Activated CD8-positive, alpha-beta memory T cell treated with anti-CD3 and anti-CD28 coated beads for 1 hour (primary cell): ENCODE results near the gene RYR3.

ENCODE experiments used
- DNase-seq, 2 donors: peaks; one replicate each; pipeline ENCODE4 v3.0.0-alpha.2; 2020; ENCODE audit warnings: low read depth in 1 of 2; ENCODE audit errors: extremely low read depth in 1 of 2

The RYR3 gene

DNA sequence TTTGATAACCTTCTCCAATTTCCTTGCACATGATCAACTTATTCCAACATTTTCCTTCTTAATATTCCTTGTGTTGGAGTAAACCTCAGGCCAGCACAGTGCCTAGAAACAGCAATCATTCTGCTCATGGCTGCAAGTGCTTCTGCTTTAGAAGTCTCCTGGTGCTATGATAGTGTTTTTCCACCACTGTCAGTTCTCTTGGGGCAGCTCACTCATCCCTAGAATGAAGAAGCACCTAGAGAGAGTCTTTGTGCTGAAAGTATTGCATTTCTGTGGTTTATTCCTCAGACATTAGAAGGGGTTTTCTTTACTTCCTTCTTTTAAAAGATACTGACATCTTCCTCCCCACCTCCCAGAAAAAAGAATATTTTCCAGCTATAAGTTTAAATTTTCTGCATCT lies 183.5 kb downstream of the RYR3 start:
- DNase-seq: no peak

GRCh38 chr15:33500432-33501195 lies 189.8 kb downstream of the RYR3 start:
- no peak for DNase-seq

- no peak for DNase-seq
Measured at GRCh38 chr15:33503681-33504080, 192.9 kb downstream of the RYR3 start.

- DNase-seq: no peak
Measured at GRCh38 chr15:33506781-33507296, 196.1 kb downstream of the RYR3 start.

DNA sequence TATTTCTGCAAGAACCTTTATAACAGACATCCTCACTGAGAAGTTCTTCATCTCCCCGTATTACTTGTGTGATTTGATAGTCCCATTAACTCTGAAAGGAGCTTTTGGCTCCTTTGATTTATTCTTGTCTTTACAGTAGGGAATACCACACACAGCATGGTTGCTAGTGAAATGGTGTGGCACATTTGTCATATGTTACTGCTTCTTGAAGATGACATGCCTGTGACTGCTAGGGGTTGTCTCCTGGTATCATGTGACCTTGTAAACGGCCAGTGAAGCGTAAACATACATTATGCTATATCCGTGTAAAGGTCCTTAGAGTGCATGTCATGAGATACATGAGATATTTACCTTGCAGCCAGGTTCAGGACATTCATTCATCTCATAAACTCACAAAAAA lies 197.9 kb downstream of the RYR3 start:
- DNase-seq: no peak

DNA sequence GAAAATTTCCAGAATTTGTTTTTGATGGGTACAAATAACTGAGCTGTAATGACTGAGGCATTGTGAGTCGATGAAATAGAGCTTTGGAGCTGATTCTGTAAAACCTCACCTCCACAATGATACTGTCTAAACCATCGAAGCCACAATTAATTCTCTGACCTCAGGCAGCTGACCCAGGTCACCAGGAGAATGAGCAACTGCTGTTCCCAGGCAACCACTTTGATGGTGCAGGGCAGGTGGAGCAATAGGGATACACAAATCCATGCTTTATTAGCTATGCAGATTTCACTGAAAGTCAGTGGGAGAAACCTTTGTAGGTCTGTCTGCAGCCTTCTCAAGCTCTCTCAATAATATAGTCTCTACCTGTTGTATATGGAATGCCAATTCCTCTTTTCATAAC lies 204.4 kb downstream of the RYR3 start:
- no peak for DNase-seq

DNA sequence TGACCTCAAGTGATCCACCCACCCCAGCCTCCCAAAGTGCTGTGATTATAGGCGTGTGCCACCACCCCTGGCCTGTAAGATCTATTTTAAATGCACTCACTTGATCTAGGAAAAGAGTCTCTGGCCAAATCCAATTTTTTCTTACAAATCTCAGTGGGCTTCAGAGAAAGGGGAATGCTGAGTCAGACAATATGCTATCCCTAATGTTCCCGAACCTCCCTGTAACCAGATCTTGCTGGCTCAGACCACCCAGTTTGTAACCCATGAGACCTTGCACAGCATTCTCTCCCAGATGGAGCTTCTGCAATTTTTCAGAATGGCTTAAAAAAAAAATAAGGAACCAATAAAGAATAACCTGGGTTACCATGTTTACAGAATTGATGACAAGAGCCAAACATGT lies 205.8 kb downstream of the RYR3 start:
- DNase-seq: no peak

DNA sequence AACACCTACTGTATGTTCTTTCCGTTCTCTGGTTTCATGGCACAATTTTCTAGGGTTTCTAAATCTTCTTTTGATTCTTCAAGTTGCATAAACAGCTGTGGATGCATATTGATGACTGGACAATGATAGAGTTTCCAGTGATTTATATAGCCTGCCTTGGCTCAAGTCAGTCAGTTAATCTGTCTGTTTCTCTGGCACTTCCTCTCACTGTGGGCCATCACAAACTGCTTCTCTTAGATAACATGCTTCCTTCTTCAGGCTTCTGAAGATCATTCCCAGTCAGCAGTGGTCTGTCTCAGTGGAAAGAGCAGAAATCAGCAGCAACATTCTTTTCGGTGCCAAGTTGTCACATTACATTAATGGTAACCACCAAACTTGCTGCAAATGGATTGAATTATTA lies 207.2 kb downstream of the RYR3 start:
- DNase-seq: no peak

DNA sequence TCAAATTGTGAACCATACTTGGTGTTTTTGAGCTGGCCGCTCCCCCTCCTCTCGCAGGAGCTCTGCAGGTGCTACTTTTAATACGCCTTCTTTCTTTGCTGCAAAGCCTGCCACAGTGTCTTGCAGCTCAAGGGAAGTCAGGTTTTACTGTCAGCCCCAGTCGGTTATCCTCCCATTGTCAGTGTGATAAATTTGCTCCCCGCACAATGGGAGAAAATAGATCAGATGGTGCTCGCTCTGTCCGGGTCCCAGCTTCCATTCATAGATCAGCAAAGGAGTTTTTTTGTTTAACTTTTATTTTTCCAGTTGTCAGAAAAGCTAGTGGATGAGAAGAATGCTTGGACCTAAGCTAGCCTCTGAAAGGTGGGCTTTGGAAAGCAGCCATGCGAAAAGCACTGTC lies 207.7 kb downstream of the RYR3 start:
- no peak for DNase-seq

DNA sequence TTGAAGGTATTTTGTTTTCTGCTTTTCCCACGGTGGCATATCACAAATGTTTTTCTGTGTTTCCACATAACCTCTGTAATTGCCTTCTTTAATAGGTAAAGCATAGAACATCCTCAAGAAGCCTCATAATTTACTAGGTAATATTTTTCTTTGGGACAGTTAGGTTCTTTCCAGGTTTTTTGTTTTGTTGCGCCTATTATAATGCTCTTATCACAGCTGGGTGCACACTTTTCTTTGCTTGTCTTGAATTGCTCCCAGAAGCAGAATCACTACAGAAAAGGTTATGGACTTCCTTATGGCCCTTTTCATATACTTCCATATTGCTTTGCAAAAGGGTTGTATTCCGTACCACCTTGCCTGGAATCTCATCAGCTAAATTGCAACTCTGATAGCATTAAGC lies 213.5 kb downstream of the RYR3 start:
- no peak for DNase-seq

DNA sequence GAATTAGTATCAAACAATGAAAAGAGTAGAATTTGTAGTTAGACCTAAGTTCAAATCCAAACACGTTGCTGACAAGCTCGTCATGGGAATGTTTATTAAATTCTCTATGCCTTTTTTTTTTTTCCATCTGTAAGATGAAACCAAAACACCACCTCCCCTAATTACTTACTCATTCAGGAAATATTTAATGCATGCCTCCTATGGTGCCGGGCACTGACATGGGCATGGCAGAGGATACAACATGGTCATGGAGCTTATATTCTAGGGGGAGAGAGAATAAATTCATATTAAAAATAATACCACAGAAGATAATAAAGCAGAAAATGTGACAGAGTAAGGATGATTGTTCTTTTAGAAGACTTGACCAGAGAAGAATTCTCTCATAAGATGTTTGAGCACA lies 215.8 kb downstream of the RYR3 start:
- no peak for DNase-seq

- DNase-seq: no peak
Measured at GRCh38 chr15:33533197-33533596, 222.4 kb downstream of the RYR3 start.

GRCh38 chr15:33534642-33535041 lies 223.9 kb downstream of the RYR3 start:
- DNase-seq: no peak

GRCh38 chr15:33535135-33535534 lies 224.4 kb downstream of the RYR3 start:
- DNase-seq: no peak

DNA sequence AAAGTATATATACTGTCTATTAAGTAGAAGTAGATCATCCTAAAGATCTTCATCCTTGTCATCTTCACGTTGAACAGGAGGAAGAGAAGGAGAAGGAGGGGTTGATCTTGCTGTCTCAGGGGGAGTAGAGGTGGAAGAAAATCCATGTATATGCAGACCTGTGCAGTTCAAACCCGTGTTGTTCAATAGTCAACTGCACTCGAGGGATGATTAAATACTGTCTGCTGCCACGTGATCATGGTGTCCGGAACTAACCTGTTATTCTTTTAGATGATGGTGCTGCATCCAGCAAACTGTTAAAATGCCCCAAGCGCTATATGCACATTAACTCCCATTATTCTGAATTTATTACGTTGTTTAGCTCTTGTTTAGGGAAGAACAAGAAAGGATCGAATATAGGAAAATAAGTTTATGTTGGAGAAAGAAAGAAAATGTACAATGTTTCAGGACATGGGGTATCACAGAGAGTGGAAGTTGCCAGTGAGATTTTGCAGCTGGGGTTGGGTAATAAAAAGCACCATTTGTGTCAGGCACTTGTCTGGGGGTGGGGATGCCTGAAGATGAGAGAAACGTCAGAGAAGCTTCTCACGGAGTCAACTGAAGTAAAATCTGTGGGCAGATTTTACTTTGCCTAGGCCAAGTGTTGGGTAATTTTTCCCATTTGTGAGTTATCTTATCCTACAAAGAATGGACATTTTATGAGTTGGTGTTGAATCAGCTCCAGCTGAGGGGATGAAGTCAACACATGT lies 229.2 kb downstream of the RYR3 start:
- no peak for DNase-seq

DNA sequence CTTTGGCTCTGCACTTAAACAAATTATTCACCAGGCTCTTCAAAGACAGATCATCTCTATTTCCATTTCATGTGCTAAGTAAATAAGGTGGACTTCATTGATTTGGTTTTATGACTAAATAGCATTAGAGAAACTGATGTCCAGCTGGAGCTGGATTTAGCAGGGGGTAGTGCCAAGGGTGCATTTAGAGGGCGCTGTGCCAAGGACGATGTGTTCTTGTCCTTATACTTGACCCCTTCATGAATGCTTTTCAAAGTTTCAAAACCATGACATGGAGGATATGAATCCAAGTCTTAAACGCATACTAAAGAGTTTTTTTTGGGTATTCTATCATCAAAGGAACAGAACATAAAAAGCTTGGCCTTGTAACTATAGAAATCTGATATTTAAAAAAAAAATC lies 233.2 kb downstream of the RYR3 start:
- no peak for DNase-seq

DNA sequence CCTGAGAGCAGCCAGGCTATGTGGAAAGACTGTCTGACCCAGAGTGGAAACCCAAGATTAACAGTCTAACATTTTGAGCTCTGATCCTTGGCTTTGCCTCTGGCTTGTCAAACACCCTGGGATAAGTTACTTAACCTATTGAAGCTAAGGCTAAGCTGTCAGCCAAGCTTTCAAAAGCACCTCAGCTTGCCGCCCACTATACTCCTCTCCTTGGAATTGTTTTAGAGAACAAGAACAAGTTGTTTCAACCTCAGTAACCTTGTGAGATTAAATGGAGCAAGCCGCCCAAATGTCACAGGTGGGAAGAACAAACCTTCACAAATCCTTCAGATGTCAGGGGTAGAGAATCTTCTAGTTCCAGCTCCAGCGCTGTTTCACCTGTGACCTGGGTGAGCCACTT lies 235.1 kb downstream of the RYR3 start:
- DNase-seq: no peak

DNA sequence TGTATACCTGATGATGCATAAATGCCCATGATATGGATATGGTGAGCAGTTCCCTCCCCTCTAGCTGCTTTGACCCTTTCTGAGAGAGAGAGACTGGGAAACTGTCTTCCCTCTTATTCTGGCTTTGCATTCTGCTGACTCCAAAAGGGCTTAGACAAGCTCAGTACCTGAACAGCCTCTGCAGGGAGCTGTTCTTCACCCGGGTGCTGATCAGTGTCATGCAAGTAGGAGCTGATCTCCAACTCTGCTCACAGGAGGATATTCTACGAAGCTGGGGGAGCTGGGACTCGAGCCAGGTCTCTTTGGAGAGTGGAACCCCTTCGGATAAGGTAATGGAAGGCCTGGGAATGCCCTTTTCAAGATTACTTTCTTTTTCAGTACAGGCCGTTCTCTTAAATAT lies 237.1 kb downstream of the RYR3 start:
- DNase-seq: no peak

GRCh38 chr15:33551860-33552259 lies 241.1 kb downstream of the RYR3 start:
- no peak for DNase-seq

GRCh38 chr15:33553157-33553556 lies 242.4 kb downstream of the RYR3 start:
- no peak for DNase-seq

- DNase-seq: no peak
Measured at GRCh38 chr15:33559207-33559890, 248.6 kb downstream of the RYR3 start.

DNA sequence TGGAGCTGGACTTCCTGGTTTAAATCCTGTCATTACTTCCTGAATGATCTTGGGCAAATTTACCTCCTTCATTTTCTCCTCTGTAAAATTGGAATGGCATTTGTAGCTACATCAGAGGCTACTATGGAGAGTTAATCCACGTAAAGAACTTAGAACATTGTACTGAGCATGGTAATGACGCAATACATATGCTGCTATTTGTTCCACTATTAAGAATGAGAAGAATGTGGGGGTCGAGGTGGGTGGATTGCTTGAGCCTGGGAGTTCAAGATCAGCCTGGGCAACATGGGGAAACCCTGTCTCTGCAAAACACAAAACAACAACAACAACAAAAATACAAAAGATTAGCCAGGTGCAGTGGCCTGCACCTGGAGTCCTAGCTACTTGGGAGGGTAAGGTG lies 250.6 kb downstream of the RYR3 start:
- DNase-seq: no peak
